HG03432 (cell line): ENCODE data around the gene RTN4.

Experiments used
- ATAC-seq: cut with Tn5 transposase; IDR thresholded peaks from one replicate; pipeline ENCODE4 v1.9.1; 2021; ENCODE audit warnings: mild to moderate bottlenecking, moderate library complexity; ENCODE audit not compliant: unreplicated experiment

RTN4 gene

DNA sequence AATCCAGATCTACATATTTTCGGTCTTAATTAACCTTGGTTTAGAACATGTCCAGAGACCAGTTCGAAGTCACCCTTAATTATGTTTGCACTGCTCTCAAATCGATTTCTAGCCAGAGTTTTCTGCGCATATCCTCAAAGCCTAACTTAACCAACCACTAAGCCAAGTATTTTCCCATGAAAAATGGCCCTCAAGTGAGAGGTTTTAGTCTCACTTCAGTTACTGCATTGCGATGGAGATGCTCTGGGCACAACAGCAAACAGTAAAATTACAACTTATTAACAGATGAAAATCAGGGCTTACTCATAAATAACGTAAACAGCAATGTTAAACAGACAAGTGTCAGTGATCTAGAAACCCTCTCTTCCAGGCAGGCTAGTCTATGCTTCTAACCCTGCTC is 4.5 kb downstream of the RTN4 start:
- ATAC-seq: no peak

DNA sequence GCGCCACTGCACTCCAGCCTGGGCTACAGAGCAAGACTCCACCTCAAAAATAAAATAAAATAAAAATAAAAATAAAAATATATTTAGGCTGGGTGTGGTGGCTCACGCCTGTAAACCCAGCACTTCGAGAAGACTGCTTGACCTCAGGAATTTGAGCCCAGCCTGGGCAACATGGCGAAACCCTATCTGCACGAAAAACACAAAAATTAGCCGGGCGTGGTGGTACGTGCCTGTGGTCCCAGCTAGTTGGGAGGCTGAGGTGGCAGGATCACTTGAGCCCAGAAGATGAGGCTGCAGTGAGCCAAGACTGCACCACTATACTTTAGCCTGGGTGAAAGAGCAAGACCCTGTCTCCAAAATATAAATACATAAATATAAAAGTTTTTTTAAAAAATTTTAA is 6.4 kb downstream of the RTN4 start:
- ATAC-seq: no peak

DNA sequence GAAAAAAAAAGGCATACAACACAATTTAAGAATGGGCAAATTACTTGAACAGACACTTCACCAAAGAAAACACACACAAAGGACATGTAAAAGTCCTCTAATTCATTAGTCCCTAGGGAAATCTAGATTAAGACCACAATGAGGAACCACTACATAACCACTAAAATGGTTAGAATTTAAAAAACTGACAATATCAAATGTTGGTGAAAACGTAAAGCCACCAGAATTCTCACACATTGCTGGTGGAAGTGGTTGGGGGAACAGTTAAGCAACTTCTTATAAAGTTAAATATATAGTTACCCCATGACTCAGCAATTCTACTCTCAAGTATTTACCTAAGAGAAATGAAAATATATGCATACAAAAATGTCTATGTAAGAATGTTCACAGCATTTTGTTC is 11.8 kb downstream of the RTN4 start:
- ATAC-seq: no peak

DNA sequence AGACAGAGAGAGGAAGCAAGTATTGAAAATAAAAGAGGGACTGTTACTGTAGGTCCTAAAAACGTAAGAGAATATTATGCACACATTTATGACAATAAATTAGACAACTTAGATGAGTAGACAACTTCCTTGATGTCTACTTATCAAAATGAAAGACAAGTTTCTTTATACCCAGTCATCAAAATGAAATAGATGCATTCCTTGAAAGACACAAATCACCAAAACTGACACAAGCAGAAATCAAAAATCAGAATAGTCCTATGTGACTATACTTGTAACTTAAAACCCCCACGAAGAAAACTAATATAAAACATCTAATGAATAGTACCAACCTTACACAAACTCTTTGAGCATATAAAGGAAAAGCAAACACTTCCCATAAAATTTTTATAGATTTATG is 14.5 kb downstream of the RTN4 start:
- ATAC-seq: no peak

- no peak for ATAC-seq
Observed at GRCh38 chr2:55033921-55034320, 16.3 kb downstream of the RTN4 start.

DNA sequence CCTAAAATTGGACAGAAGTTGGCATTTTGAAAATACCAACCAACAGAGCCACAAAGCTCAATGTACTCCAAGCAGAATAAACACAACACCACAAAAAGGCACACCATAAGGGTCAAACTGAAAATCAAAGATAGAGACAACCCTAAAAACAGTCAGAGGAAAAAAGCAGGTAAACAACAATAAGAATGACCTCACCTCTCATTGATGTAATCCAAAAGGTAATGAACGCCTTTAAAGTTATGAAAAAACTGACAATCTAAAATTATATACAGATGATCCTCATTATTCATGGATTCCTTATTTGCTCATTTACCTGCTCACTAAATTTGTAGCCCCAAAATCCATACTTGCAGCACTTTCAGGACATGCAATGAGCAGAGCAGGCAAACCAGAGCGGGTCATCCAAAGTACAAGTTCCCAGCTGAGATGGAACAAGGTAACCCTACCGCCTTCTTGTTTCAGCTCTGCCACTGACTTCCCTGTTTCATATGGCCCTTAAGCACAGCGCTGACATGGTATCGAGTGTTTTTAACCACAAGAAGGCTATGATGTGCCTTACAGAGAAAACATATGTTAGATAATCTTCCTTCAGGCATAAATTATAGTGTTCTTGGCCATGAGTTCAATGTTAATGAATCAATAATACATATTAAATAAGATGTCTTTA is 17.0 kb downstream of the RTN4 start:
- ATAC-seq: peak; percentile 97

DNA sequence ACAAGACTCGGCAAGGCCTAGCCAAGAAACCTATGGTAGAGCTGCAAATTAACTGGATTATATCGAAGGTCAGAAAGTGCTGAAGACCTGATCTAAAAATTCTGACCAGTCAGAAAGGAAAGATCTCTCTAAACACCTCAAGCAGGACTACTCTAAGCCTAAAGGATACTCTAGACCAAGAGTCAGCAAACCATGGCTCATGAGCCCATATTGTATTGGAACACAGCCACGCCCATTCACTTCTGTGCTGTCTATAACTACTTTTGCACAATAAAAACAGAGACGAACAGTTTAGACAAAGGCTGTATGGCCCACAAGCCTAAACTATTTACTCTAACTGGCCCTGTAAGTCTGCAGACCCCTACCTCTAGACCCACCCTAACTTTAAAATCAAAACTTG is 18.7 kb downstream of the RTN4 start:
- no peak for ATAC-seq

- no peak for ATAC-seq
Observed at GRCh38 chr2:55030766-55031165, 19.5 kb downstream of the RTN4 start.

DNA sequence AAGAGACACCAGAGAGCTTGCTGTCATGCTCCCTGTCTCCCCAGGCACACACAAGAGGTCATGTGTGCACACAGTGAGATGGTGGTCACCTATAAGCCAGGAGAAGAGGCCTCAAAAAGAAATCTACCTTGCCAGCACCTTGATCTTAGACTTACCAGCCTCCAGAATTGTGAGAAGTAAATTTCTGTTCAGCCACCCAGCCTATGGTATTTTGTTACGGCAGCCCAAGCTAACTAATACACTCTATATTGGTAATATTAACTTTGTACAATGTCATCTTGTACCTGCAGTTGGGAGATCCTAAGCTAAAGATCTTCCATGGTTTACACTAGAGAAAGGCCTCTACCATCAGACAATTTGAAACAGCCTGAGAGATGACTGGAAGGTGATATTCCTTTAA is 21.2 kb downstream of the RTN4 start:
- no peak for ATAC-seq

DNA sequence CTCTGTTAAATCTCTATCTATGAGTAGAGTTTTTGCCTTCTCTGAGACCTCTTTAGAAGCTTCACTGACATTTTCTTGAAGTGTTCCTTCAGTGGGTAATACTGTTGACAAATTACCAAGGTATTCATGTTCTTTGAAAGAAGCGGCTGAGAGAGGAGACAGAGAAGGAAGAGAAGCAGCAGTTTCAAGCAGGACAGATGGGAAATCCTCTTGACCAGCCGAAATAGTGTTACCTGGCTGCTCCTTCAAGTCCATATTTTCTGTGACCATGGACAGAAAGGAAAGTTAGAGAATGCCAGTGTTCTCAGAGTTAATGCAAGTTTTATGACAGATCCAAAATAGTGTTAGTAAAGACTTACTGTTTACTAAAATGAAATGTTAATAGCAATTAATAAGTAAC is 23.0 kb downstream of the RTN4 start:
- ATAC-seq: no peak

- ATAC-seq: no peak
Observed at GRCh38 chr2:55026202-55026601, 24.0 kb downstream of the RTN4 start.

DNA sequence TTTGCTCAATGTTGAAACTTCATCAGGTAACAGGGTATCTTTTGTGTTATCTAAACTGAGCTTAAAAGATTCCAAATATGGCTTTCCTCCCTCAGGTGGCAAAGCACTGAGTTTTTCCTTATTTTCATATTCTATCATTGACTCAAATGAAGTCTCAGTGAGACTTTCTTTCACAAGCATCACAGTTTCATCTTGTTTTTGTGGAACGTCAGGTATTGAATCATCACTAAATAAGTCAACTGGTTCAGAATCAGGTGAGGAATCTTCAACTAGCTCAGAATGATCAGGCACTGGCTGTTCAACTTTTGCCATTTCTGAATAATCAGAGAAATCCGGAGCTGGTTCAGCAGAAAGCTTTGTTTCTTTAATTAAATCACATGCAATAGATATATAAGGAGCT is 24.6 kb downstream of the RTN4 start:
- ATAC-seq: peak; percentile 39

DNA sequence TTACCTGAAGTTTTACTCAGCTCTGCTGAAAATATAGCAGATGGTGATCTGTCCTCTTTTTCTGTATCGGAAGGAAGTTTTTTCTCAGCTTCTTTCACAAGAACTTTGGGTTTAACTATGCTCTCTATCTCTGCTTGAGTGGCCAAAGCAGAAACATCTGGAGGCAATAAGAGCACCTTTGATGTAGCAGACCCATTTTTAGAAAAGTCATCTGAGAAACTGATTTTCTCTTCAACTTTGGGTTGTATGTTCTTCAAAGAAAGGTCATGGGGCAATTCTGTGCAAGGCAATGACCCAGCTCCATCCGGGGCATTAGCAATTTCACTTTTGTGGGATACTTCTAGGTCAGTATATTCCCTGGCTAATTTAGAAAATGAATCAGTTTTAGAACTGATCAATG is 25.2 kb downstream of the RTN4 start:
- ATAC-seq: peak; percentile 71

- no peak for ATAC-seq
Observed at GRCh38 chr2:55022476-55022875, 27.8 kb downstream of the RTN4 start.

GRCh38 chr2:55019526-55020258 is 30.6 kb downstream of the RTN4 start:
- no peak for ATAC-seq

DNA sequence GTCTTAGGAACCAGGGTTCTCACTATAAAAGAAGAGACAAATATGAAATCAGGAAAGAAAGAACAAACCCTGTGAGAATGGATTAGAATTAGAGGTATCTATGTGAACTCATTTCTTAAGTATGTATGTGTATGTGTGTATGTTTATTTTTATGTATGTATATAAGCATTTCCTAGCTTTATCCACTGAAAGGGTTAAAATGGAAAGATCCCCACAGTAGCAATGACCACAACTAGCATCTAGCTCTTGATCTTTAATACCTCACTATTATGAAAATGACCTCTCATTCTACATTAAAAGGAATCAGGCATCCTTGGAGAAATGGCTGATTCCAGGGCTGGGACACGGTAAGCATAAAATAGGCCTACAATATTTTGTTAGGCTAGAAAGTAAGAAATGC is 31.6 kb downstream of the RTN4 start:
- no peak for ATAC-seq

DNA sequence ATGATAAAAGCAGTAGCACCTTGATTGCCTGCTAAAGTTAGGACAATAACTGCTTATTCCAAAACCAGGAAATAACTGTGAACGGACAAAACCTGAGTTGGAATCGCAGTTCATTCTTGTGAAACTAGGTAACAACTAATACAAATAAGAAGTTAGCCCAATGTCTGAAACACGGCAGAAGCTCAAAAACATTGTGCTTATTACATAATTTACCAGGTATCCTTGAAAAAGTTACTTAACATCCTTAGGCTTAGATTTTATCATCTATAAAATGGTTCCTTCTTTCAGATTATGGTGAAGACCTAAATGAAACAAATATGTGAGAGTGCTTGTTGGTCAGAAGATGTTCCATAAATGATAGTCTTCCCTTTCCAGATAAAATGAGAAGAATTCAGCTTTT is 32.4 kb downstream of the RTN4 start:
- no peak for ATAC-seq

GRCh38 chr2:55017428-55017827 is 32.8 kb downstream of the RTN4 start:
- no peak for ATAC-seq

DNA sequence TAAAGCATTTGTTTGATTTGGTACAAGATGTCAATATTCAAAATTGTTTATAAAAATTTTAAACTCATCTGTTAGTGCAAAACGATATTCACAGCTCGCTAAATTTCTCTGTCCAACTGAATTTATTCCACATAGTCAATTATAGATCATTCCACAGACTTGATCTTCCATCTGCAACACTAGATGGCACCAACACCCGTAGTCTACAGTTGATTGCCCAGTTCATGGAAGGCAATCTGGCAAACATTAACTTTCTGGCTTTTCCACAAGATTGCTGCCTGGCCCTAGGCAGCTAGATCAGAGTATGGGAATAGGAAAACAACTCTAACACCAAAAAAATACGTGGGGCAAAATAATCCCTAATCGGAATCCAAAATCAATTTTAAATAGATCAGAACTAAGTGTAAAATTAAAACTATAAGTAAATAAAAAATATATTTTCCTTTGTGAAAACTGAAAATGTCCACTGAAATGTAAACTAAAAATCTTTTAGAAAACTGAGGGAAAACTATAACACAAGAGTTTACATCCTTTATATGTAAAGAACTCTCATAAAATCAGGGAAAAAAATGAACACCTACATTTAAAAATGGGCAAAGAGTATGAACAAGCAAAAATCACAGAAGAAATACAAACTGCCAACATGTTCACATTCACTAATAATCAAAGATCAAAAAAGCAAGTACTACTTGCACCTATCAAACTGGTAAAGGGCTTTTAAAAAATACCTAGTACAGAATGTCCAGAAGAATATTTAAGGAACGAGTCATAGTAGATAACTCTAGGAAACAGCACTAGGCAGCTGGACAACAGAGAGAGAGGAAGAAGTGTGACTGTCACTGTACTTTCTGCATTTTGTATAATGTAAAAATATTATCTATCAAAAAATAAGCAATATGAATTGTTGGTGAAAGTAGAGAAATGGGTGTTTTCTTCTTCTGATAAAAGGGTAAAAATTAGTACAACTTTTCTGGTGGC is 35.0 kb downstream of the RTN4 start:
- no peak for ATAC-seq

- no peak for ATAC-seq
Observed at GRCh38 chr2:55013936-55014335, 36.3 kb downstream of the RTN4 start.

- ATAC-seq: no peak
Observed at GRCh38 chr2:55012672-55013484, 37.4 kb downstream of the RTN4 start.
